ENCODE results near the gene KRTAP17-1. TPM values are rescaled to one million over a fixed set of nuclear protein-coding genes. Genes with fewer than 3 reads are reported as not detected.

KRTAP17-1 gene
- total and polyA plus RNA-seq, 2 of the 4 experiments (the other 2 are of a cell fraction) = not detected

DNA sequence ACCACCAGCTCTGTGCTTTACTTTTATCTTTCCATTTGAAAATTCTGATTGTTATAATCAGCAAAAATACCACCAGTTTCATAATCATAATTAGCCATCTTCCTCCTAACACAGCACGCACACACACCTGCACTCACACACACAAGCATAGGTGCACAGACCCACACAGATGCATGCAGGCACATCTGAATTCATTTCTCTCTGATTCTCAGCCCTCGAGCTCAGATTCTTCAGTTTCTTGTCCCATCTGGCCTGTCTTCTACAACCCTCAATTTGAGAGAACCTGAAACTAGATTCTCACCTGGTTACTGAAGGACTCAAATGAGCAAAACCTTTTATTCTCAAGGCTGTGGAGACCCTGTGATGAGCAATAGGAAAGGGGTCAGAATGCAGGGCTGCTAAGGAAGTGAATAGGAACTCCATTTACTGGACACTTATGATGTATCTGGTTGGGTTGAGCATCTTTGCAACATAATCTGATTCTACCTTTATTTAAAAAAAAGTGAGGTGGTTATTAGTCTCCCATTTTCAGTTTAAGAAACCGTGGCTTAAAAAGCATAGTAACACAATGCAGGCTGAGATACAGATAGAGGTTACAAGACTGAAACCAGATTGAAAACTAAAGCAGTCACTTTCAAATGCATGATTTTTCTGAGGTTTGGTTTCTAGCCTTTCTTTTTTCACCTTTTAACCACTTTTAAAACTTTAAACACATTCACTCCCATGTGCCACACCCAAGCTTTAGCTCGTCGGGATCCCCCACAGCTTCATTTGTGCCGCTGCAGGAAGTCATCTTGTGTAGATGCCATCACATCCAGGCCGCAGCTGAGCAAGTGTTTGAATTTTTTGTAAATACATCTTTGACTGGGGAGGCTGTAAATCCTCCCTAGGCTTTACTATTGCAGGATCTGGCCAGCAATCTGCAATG is 25.7 kb upstream of the KRTAP17-1 start:
- DNase-seq (no peak), ATAC-seq (ENCODE audit: low read depth) (no peak)
- no peak overlapping the region for H2BK120ac ChIP-seq (ENCODE audit: low read depth, low read length)
- POLR2A ChIA-PET (ENCODE audit: unreplicated experiment) = no interaction called here
- intact Hi-C loops (cut with micrococcal nuclease) (no loop called here), dilution Hi-C loops (cut with HindIII; ENCODE audit: low sequenced_read_pairs, unreplicated experiment) (no loop called here), in situ Hi-C loops (cut with MboI; ENCODE audit: low sequenced_read_pairs) (no loop called here)
- H3K79me1 ChIP-seq (ENCODE audit: low read depth in 1 of 2, low read length in 2 of 2) = no peaks in the 10 kb centered on the region
- H3K4ac ChIP-seq (ENCODE audit: low read depth, low read length) = no peak overlapping the region
- H4K91ac ChIP-seq (ENCODE audit: insufficient read depth, low read depth, low read length) = no peak overlapping the region
- no peak overlapping the region for H2BK15ac ChIP-seq (ENCODE audit: low read depth, low read length)
- no peak overlapping the region for H3K9ac ChIP-seq (ENCODE audit: low read depth, low read length)
- 71% methylated on average over 1 of the region's 7 CpGs; no CpG with 5 or more reads in 1 of the 2 experiments for WGBS, 2 experiments (ENCODE audit: extremely low coverage in 2 of 2, insufficient read length in 1 of 2)
- H3K23ac ChIP-seq (ENCODE audit: low read depth, low read length) = no peak overlapping the region
- no peaks in the 10 kb centered on the region; the same call in 1 of the 2 replicates for H3K27me3 ChIP-seq (ENCODE audit: control insufficient read depth, insufficient read depth, low read length)
- H4K8ac ChIP-seq (ENCODE audit: low read depth in 2 of 2, low read length in 2 of 2) = no peak overlapping the region
- H4K20me1 ChIP-seq (ENCODE audit: insufficient read depth, low read length) = no peaks in the 10 kb centered on the region
- H3K4me2 ChIP-seq (ENCODE audit: low read depth, low read length) = no peak overlapping the region
- H3K4me3 ChIP-seq (ENCODE audit: insufficient read depth, low read depth, low read length) = no peak overlapping the region
- H2BK5ac ChIP-seq (ENCODE audit: low read depth, low read length, poor library complexity, severe bottlenecking) = no peak overlapping the region
- H2AK9ac ChIP-seq (replicated peaks; ENCODE audit: low read depth, low read length, poor library complexity) = no peak overlapping the region
- H3K27ac ChIP-seq (ENCODE audit: insufficient read depth, low read length) = no peak overlapping the region
- CTCF ChIA-PET = interaction anchor here (1.1 to 1.2 kb wide), 2 partner anchors 11 to 208 kb away, joined by 4 to 5 read pairs; no protein-coding TSS in a partner anchor
- H3K18ac ChIP-seq (ENCODE audit: low read depth, low read length) = no peak overlapping the region
- H2AK5ac ChIP-seq (ENCODE audit: low read depth, low read length) = no peak overlapping the region
- H3K4me1 ChIP-seq (ENCODE audit: control insufficient read depth, insufficient read depth, low read length) = peaks cover 6% of the 10 kb centered on the region
- H2BK20ac ChIP-seq (ENCODE audit: low read depth, low read length) = no peak overlapping the region
- H4K5ac ChIP-seq (ENCODE audit: low read depth, low read length) = no peak overlapping the region
- peaks cover 3% of the 10 kb centered on the region; the same call in 1 of the 2 replicates for H3K9me1 ChIP-seq (ENCODE audit: insufficient read depth, low read length)
- no peaks in the 10 kb centered on the region for H3K36me3 ChIP-seq (ENCODE audit: control insufficient read depth, insufficient read depth, low read length)
- H2AFZ ChIP-seq (replicated peaks; ENCODE audit: low read length, poor library complexity) = no peak overlapping the region
- peaks cover 7% of the 10 kb centered on the region for H3K9me3 ChIP-seq (ENCODE audit: control insufficient read depth, insufficient read depth, low read length)
- no peak overlapping the region for H3K56ac ChIP-seq (ENCODE audit: extremely low read depth, insufficient read depth, low read length)
- BruUV-seq (replicated peaks) = no TSS peak
- no peak overlapping the region for H3K14ac ChIP-seq (replicated peaks; ENCODE audit: low read depth, low read length)
- TF ChIP-seq FOS (IDR thresholded peaks at IDR 0.05; ENCODE audit: low read depth, low read length) (no peak), CEBPB (IDR thresholded peaks at IDR 0.05; ENCODE audit: low read depth, low read length) (no peak), BHLHE40 (IDR thresholded peaks at IDR 0.05; ENCODE audit: low read depth, low read length) (no peak), RAD21 (IDR thresholded peaks at IDR 0.05; ENCODE audit: low read length) (no peak), POLR2A (IDR thresholded peaks at IDR 0.05; ENCODE audit: low read depth, low read length) (no peak), RCOR1 (IDR thresholded peaks at IDR 0.05; ENCODE audit: insufficient replicate concordance, low read length) (no peak), MAFK (IDR thresholded peaks at IDR 0.05; ENCODE audit: low read depth, low read length) (no peak), MAZ (IDR thresholded peaks at IDR 0.05; ENCODE audit: borderline replicate concordance, low read depth, low read length) (no peak), SMC3 (IDR thresholded peaks at IDR 0.05; ENCODE audit: low read depth, low read length) (no peak), NFE2L2 (IDR thresholded peaks at IDR 0.05; ENCODE audit: low read depth, low read length) (no peak), CHD1 (IDR thresholded peaks at IDR 0.05; ENCODE audit: low read depth, low read length) (no peak), RFX5 (IDR thresholded peaks at IDR 0.05; ENCODE audit: low read depth, low read length) (no peak), MXI1 (IDR thresholded peaks at IDR 0.05; ENCODE audit: borderline replicate concordance, low read depth, low read length) (no peak)
- TF ChIP-seq, protein P1, sequence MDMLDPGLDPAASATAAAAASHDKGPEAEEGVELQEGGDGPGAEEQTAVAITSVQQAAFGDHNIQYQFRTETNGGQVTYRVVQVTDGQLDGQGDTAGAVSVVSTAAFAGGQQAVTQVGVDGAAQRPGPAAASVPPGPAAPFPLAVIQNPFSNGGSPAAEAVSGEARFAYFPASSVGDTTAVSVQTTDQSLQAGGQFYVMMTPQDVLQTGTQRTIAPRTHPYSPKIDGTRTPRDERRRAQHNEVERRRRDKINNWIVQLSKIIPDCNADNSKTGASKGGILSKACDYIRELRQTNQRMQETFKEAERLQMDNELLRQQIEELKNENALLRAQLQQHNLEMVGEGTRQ (IDR thresholded peaks at IDR 0.05; ENCODE audit: low read depth, low read length) = no peak
- TF ChIP-seq, protein P2, sequence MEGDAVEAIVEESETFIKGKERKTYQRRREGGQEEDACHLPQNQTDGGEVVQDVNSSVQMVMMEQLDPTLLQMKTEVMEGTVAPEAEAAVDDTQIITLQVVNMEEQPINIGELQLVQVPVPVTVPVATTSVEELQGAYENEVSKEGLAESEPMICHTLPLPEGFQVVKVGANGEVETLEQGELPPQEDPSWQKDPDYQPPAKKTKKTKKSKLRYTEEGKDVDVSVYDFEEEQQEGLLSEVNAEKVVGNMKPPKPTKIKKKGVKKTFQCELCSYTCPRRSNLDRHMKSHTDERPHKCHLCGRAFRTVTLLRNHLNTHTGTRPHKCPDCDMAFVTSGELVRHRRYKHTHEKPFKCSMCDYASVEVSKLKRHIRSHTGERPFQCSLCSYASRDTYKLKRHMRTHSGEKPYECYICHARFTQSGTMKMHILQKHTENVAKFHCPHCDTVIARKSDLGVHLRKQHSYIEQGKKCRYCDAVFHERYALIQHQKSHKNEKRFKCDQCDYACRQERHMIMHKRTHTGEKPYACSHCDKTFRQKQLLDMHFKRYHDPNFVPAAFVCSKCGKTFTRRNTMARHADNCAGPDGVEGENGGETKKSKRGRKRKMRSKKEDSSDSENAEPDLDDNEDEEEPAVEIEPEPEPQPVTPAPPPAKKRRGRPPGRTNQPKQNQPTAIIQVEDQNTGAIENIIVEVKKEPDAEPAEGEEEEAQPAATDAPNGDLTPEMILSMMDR (conservative IDR thresholded peaks at IDR 0.05; ENCODE audit: low read depth, low read length) = no peak
